Cardiac muscle cell (in vitro differentiated cells and primary cell): ENCODE measurements around the gene SPACA6. TPM values are rescaled to one million over a fixed set of nuclear protein-coding genes. Genes with fewer than 3 reads are reported as not detected.

ENCODE experiments used
- DNase-seq, 2 donors: peaks; one replicate each; pipeline versions ENCODE4 v3.0.0 to v3.0.0-alpha.2; 2010 to 2017; ENCODE audit warnings: low read depth in 1 of 2, low spot score in 1 of 2
- H3K27ac ChIP-seq: fragments of 200-600 bp; sonication (generic); 2 replicates; pipeline ENCODE4 v1.5.1; 2016
- H3K27me3 ChIP-seq: fragments of 200-600 bp; sonication (generic); 2 replicates; pipeline ENCODE4 v1.6.0; 2016; ENCODE audit warnings: control low read depth
- H3K36me3 ChIP-seq: fragments of 200-600 bp; sonication (generic); 2 replicates; pipeline ENCODE4 v1.5.1; 2016; ENCODE audit warnings: control low read depth
- H3K4me1 ChIP-seq: fragments of 200-600 bp; sonication (generic); 2 replicates; pipeline ENCODE4 v1.8.1; 2017; ENCODE audit warnings: low read depth, mild to moderate bottlenecking, mixed run types
- H3K4me3 ChIP-seq: fragments of 200-600 bp; sonication (generic); 2 replicates; pipeline ENCODE4 v1.5.1; 2016; ENCODE audit warnings: mild to moderate bottlenecking
- H3K9me3 ChIP-seq: fragments of 200-600 bp; sonication (generic); 2 replicates; pipeline ENCODE4 v1.5.1; 2017; ENCODE audit warnings: low read depth, mild to moderate bottlenecking, control low read depth
- CTCF ChIP-seq: IDR thresholded peaks from 2 replicates; pipeline ENCODE4 v1.5.1; 2012; ENCODE audit warnings: low read depth, mild to moderate bottlenecking, low read length
- polyA plus RNA-seq: library from polyadenylated mRNA; unstranded; fragments of >200 nt; fragmentation: Nextera tagmentation; extraction: Ambion mirVana; gene quantifications from 2 replicates; pipeline ENCODE4 v1.2.1, GENCODE V29; 2016
- total RNA-seq: library from RNA; depleted of rRNA; stranded (reverse); fragments of >200 nt; gene quantifications from 2 replicates; pipeline ENCODE4 v1.2.3, GENCODE V29; 2016

Gene SPACA6
- total and polyA plus RNA-seq, 2 experiments from 2014 or later: 13.8 to 16.5 TPM

DNA sequence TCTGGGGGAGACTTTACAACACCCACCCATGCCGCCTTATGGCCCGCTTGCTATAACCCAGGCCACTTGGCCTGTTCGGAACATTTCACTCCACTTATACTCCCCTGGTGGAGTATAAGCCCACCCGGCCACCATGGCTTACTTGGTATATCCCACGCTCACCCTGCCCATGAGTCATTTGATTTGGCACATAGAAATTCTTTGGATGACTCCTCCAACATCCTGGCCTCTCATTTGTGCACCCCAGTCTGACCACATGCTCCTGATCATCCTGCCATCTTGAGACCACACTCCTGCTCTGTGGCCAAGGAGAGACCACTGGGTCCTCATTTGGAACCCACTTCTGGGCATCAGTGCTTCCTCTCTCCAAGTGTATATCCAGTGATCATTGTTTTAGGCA, 5.2 kb downstream of the SPACA6 start:
- H3K36me3 ChIP-seq: peaks cover 16% of the 10 kb centered on the region
- no peak overlapping the region for H3K27ac ChIP-seq
- H3K27me3 ChIP-seq: no peaks in the 10 kb centered on the region
- no peak for TF ChIP-seq CTCF
- DNase-seq: no peak
- H3K4me1 ChIP-seq: peaks cover 12% of the 10 kb centered on the region
- no peaks in the 10 kb centered on the region for H3K9me3 ChIP-seq
- H3K4me3 ChIP-seq: no peak overlapping the region

DNA sequence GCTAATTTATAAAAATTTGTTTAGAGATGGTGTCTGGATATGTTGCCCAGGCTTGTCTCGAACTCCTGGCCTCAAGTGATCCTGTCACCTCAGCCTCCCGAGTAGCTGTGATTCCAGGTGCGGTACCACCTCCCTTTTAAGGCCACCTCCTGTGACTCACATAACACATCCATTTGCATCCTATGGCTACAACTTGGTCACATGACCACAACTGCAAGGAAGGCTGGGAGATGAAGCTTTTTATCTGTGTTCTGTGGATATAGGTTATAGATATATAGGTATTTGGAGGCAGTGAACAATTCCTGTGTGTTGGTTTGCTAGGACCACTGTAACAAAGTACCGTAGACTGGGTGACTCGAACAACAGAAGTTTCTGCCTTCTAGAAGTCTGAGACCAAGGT, 6.0 kb downstream of the SPACA6 start:
- DNase-seq: no peak
- Histone ChIP-seq H3K9me3 (no peaks in the 10 kb centered on the region), H3K36me3 (peaks cover 16% of the 10 kb centered on the region)

DNA sequence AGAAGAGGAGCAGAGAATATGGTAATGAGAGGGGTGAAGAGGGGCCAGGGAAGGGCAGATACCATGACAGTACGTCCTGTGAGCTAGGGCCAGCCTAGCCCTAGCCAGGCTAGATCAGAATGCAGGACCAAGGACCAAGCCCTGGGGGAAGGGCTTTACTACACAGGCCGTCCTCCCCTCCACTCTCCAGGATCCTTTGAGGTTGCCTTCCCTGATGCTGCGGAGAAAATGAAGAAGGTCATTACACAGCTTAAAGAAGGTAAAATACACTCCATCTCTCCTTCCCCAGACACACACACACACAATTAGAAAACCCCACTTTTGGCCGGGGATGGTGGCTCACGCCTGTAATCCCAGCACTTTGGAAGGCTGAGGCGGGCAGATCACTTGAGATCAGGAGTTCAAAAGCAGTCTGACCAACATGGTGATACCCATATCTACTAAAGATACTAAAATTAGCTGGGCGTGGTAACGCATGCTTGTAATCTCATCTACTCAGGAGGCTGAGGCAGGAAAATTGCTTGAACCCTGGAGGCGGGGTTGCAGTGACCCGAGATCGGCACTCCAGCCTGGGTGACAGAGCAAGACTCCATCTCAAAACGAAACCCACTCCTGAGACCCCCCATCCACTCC, 8.5 kb downstream of the SPACA6 start:
- H3K27ac ChIP-seq: peak overlapping the region; percentile 8

More for the DNA sequence above, 6.0 kb downstream of the SPACA6 start:
- H3K27ac ChIP-seq: no peak overlapping the region
- no peak overlapping the region for H3K4me3 ChIP-seq
- TF ChIP-seq CTCF: no peak
- H3K27me3 ChIP-seq: no peaks in the 10 kb centered on the region
- peaks cover 12% of the 10 kb centered on the region for H3K4me1 ChIP-seq

GRCh38 chr19:51702103-51702824, 9.1 kb downstream of the SPACA6 start:
- Histone ChIP-seq H3K4me1 (peaks cover 12% of the 10 kb centered on the region), H3K27ac (no peak overlapping the region), H3K4me3 (no peak overlapping the region), H3K9me3 (no peaks in the 10 kb centered on the region), H3K36me3 (peaks cover 23% of the 10 kb centered on the region), H3K27me3 (no peaks in the 10 kb centered on the region)
- peak; percentile 65 to 79 for DNase-seq
- TF ChIP-seq CTCF: no peak

More for the DNA sequence above, 8.5 kb downstream of the SPACA6 start:
- Histone ChIP-seq H3K4me1 (peaks cover 12% of the 10 kb centered on the region), H3K4me3 (no peak overlapping the region), H3K27me3 (no peaks in the 10 kb centered on the region), H3K36me3 (peaks cover 19% of the 10 kb centered on the region), H3K9me3 (no peaks in the 10 kb centered on the region)
- no peak for TF ChIP-seq CTCF
- no peak for DNase-seq

- no peak for DNase-seq
- H3K27ac ChIP-seq: no peak overlapping the region
- TF ChIP-seq CTCF: no peak
These were observed 9.9 kb downstream of the SPACA6 start for GRCh38 chr19:51702825-51703574.

More at GRCh38 chr19:51702825-51703574, 9.9 kb downstream of the SPACA6 start:
- Histone ChIP-seq H3K27me3 (no peaks in the 10 kb centered on the region), H3K36me3 (peaks cover 17% of the 10 kb centered on the region), H3K4me1 (peaks cover 12% of the 10 kb centered on the region), H3K4me3 (no peak overlapping the region), H3K9me3 (no peaks in the 10 kb centered on the region)
